Right atrium auricular region (tissue), 2 donors: Measurements from ENCODE around the gene WDR81. TPM values are rescaled to one million over a fixed set of nuclear protein-coding genes. Genes with fewer than 3 reads are reported as not detected.

Experiments used
- DNase-seq: peaks from one replicate; pipeline ENCODE4 v3.0.0-alpha.2; 2019; ENCODE audit warnings: low spot score
- H3K27ac ChIP-seq, 2 donors: fragments of 200-600 bp; sonication (generic); 1 replicate in 1 of 2; 2 replicates in 1 of 2; pipeline ENCODE4 v1.5.1; 2016 to 2019
- H3K27me3 ChIP-seq, 2 donors: fragments of 200-600 bp; sonication (generic); one replicate each; pipeline versions ENCODE4 v1.5.1 to v1.6.0; 2017 to 2019
- H3K36me3 ChIP-seq: fragments of 200-600 bp; sonication (generic); one replicate; pipeline ENCODE4 v1.5.1; 2016
- H3K4me1 ChIP-seq, 2 donors: fragments of 200-600 bp; sonication (generic); one replicate each; pipeline versions ENCODE4 v1.5.1 to v1.6.0; 2017 to 2019
- H3K4me3 ChIP-seq, 2 donors: fragments of 200-600 bp; sonication (generic); 1 replicate in 1 of 2; 2 replicates in 1 of 2; pipeline ENCODE4 v1.5.1; 2017 to 2019; ENCODE audit warnings: mild to moderate bottlenecking in 1 of 2, moderate library complexity in 1 of 2
- H3K9me3 ChIP-seq, 2 donors: fragments of 200-600 bp; sonication (generic); one replicate each; pipeline ENCODE4 v1.5.1; 2019
- CTCF ChIP-seq, 2 donors: fragments of 200-600 bp; sonication (generic); IDR thresholded peaks; one replicate each; pipeline ENCODE4 v1.5.1; 2019; ENCODE audit warnings: antibody characterized with exemption in 2 of 2
- total RNA-seq, 2 donors: library from RNA; depleted of rRNA; stranded (reverse); fragments of >200 nt; gene quantifications; one replicate each; pipeline ENCODE4 v1.1.0, GENCODE V29; 2016

The WDR81 gene
- total RNA-seq, 2 donors from 2014 or later: 10.9 to 17.9 TPM

GRCh38 chr17:1726626-1727257 is 2.2 kb downstream of the WDR81 start:
- no peak overlapping the region for H3K27ac ChIP-seq
- no peak overlapping the region for H3K4me3 ChIP-seq
- no peaks in the 10 kb centered on the region for H3K36me3 ChIP-seq
- peaks cover 0 to 60% of the 10 kb centered on the region in 2 donors for H3K4me1 ChIP-seq
- no peaks in the 10 kb centered on the region for H3K27me3 ChIP-seq
- no peak for DNase-seq
- H3K9me3 ChIP-seq: no peaks in the 10 kb centered on the region
- no peak for TF ChIP-seq CTCF (IDR thresholded peaks at IDR 0.05)

- peaks cover 0 to 60% of the 10 kb centered on the region in 2 donors for H3K4me1 ChIP-seq
- H3K4me3 ChIP-seq: no peak overlapping the region
- H3K27ac ChIP-seq: no peak overlapping the region
- DNase-seq: no peak
- peaks cover 1% of the 10 kb centered on the region for H3K36me3 ChIP-seq
- H3K9me3 ChIP-seq: no peaks in the 10 kb centered on the region
- no peaks in the 10 kb centered on the region for H3K27me3 ChIP-seq
- no peak for TF ChIP-seq CTCF (IDR thresholded peaks at IDR 0.05)
Observed at GRCh38 chr17:1727258-1727789, 2.8 kb downstream of the WDR81 start.

GRCh38 chr17:1727876-1728630 is 3.5 kb downstream of the WDR81 start:
- no peak overlapping the region for H3K27ac ChIP-seq

GRCh38 chr17:1729966-1730325 is 5.4 kb downstream of the WDR81 start:
- TF ChIP-seq CTCF (IDR thresholded peaks at IDR 0.05): no peak
- H3K36me3 ChIP-seq: peaks cover 26% of the 10 kb centered on the region
- H3K27me3 ChIP-seq: no peaks in the 10 kb centered on the region
- peaks cover 0 to 44% of the 10 kb centered on the region in 2 donors for H3K4me1 ChIP-seq
- no peak for DNase-seq
- no peak overlapping the region for H3K4me3 ChIP-seq
- peak overlapping the region; percentile 85 to 90 for H3K27ac ChIP-seq
- H3K9me3 ChIP-seq: no peaks in the 10 kb centered on the region

More at GRCh38 chr17:1727876-1728630, 3.5 kb downstream of the WDR81 start:
- H3K27me3 ChIP-seq: no peaks in the 10 kb centered on the region
- peaks cover 9% of the 10 kb centered on the region for H3K36me3 ChIP-seq
- no peaks in the 10 kb centered on the region for H3K9me3 ChIP-seq
- peaks cover 0 to 56% of the 10 kb centered on the region in 2 donors for H3K4me1 ChIP-seq
- H3K4me3 ChIP-seq: no peak overlapping the region
- DNase-seq: no peak
- no peak for TF ChIP-seq CTCF (IDR thresholded peaks at IDR 0.05)

GRCh38 chr17:1730326-1731193 is 6.1 kb downstream of the WDR81 start:
- no peak for TF ChIP-seq CTCF (IDR thresholded peaks at IDR 0.05)
- Histone ChIP-seq H3K9me3 (no peaks in the 10 kb centered on the region), H3K36me3 (peaks cover 28% of the 10 kb centered on the region), H3K4me1 (peaks cover 0 to 39% of the 10 kb centered on the region in 2 donors), H3K27me3 (no peaks in the 10 kb centered on the region), H3K27ac (peak overlapping the region; percentile 85 to 90), H3K4me3 (peak overlapping the region in 1 of 2 donors; percentile 26)
- DNase-seq: peak; percentile 95
